ENCODE results near the gene ELMOD3.

ELMOD3 gene

DNA sequence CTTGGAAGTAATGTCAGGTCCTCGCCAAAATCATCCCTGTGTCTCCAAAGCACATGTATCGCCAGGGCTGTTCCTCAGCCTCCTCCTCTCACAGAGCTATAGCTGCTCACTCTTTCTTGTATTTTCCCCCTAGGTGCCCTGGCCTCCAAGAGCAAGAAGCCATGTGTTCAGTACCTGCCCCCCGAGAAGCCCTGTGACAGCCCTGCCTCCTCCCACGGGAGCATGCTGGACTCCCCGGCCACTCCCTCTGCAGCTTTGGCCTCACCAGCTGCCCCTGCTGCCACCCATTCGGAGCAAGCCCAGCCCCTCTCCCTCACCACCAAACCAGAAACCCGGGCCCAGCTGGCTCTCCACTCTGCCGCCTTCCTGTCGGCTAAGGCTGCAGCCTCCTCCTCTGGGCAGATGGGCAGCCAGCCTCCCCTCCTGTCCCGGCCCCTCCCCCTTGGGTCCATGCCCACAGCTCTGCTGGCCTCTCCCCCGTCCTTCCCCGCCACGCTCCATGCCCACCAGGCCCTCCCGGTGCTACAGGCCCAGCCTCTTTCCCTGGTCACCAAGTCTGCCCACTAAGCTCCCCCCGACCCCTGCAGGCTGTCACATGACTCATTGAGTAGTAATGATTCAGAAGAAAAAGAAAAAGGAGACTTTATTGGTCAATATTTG, 45.5 kb upstream of the ELMOD3 start:
- Histone ChIP-seq H3K4me2 (ENCODE audit: low read depth, low read length, poor library complexity, severe bottlenecking) (no peak overlapping the region), H3K4me3 (ENCODE audit: low read length, poor library complexity, severe bottlenecking) (no peak overlapping the region), H2AFZ (ENCODE audit: low read length) (no peak overlapping the region), H3K79me2 (ENCODE audit: insufficient read depth, low read length) (no peaks in the 10 kb centered on the region), H3K4me1 (ENCODE audit: insufficient read depth, low read length, poor library complexity, severe bottlenecking) (peaks cover 16% of the 10 kb centered on the region), H3K9me3 (ENCODE audit: insufficient read depth, low read depth, low read length) (no peaks in the 10 kb centered on the region), H3K27me3 (ENCODE audit: insufficient read depth, low read length, poor library complexity, severe bottlenecking) (no peaks in the 10 kb centered on the region), H4K20me1 (ENCODE audit: insufficient read depth, low read length, poor library complexity, severe bottlenecking) (no peaks in the 10 kb centered on the region), H3K36me3 (ENCODE audit: insufficient read depth, low read length) (no peaks in the 10 kb centered on the region; the same call in 1 of the 2 replicates), H3K9me2 (replicated peaks; ENCODE audit: low read depth, low read length) (no peaks in the 10 kb centered on the region), H3F3A (ENCODE audit: low read depth) (no peaks in the 10 kb centered on the region), H3K9ac (ENCODE audit: low read depth, low read length, poor library complexity, severe bottlenecking) (no peak overlapping the region)
- no peak for TF ChIP-seq EZH2phosphoT487 (IDR thresholded peaks at IDR 0.05; ENCODE audit: borderline replicate concordance)
- TF ChIP-seq, protein P1, sequence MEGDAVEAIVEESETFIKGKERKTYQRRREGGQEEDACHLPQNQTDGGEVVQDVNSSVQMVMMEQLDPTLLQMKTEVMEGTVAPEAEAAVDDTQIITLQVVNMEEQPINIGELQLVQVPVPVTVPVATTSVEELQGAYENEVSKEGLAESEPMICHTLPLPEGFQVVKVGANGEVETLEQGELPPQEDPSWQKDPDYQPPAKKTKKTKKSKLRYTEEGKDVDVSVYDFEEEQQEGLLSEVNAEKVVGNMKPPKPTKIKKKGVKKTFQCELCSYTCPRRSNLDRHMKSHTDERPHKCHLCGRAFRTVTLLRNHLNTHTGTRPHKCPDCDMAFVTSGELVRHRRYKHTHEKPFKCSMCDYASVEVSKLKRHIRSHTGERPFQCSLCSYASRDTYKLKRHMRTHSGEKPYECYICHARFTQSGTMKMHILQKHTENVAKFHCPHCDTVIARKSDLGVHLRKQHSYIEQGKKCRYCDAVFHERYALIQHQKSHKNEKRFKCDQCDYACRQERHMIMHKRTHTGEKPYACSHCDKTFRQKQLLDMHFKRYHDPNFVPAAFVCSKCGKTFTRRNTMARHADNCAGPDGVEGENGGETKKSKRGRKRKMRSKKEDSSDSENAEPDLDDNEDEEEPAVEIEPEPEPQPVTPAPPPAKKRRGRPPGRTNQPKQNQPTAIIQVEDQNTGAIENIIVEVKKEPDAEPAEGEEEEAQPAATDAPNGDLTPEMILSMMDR (conservative IDR thresholded peaks at IDR 0.05; ENCODE audit: low read length), result no peak

DNA sequence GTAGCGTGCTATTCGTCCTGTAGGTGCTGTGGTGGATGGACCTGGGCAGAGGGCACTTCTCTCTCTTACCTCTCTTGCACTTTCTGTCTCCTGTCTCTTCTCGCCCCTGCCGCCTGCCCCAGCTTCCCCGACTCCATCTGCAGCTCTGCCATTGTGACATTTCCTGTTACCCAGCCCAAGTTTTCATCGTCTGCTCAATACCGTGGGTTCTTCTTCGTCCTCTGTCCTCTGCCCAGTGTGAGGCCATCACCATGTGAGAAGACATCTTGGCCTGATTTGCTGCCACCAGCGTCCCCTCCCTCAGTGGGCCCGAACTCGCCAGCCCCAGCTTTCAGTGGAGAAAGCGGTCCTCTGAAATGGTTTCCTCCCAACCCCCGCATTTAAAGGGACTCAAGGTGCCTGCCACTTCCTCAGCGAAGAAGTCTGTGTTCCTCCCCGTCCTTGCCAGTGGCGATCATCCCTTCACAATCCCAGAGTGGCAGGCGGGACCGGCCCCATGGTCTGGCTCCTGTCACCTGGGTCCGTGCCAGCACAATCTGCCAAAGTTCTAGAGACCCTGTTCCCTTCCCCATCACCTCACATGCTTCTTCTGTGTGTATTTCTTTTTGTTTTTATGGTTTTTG, 44.8 kb upstream of the ELMOD3 start:
- H3K27me3 ChIP-seq (ENCODE audit: insufficient read depth, low read length, poor library complexity, severe bottlenecking), result no peaks in the 10 kb centered on the region
- no peaks in the 10 kb centered on the region for H3K79me2 ChIP-seq (ENCODE audit: insufficient read depth, low read length)
- H2AFZ ChIP-seq (ENCODE audit: low read length), result no peak overlapping the region
- H3K9ac ChIP-seq (ENCODE audit: low read depth, low read length, poor library complexity, severe bottlenecking), result no peak overlapping the region
- no peaks in the 10 kb centered on the region for H3F3A ChIP-seq (ENCODE audit: low read depth)
- no peaks in the 10 kb centered on the region for H3K9me3 ChIP-seq (ENCODE audit: insufficient read depth, low read depth, low read length)
- TF ChIP-seq, protein P1 (conservative IDR thresholded peaks at IDR 0.05; ENCODE audit: low read length), result no peak
- TF ChIP-seq EZH2phosphoT487 (IDR thresholded peaks at IDR 0.05; ENCODE audit: borderline replicate concordance), result no peak
- H3K36me3 ChIP-seq (ENCODE audit: insufficient read depth, low read length), result peaks cover 6% of the 10 kb centered on the region; the same call in 1 of the 2 replicates
- H4K20me1 ChIP-seq (ENCODE audit: insufficient read depth, low read length, poor library complexity, severe bottlenecking), result no peaks in the 10 kb centered on the region
- no peaks in the 10 kb centered on the region for H3K9me2 ChIP-seq (replicated peaks; ENCODE audit: low read depth, low read length)
- H3K4me1 ChIP-seq (ENCODE audit: insufficient read depth, low read length, poor library complexity, severe bottlenecking), result peaks cover 16% of the 10 kb centered on the region
- H3K4me2 ChIP-seq (ENCODE audit: low read depth, low read length, poor library complexity, severe bottlenecking), result no peak overlapping the region
- no peak overlapping the region for H3K4me3 ChIP-seq (ENCODE audit: low read length, poor library complexity, severe bottlenecking)

DNA sequence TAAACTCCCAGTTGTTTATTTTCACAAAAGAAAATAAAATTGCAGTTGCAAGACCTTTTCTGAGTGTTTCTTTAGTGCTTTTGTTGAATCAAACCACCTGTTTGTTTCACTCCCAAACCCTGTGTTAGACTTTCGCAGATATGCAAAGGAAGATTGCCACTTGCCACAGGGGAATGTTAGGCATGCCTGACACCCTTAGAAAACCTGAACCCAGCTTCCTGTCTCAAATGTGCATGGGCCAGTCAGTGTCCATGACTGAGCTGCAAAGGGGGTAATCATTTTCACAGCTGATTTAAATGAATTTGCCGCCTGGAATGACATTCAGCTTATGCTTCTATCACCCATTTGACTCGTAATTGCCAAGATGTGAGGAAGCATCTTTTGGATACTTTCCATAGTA, 44.2 kb upstream of the ELMOD3 start:
- Histone ChIP-seq H3K4me3 (ENCODE audit: low read length, poor library complexity, severe bottlenecking) (no peak overlapping the region), H3K4me1 (ENCODE audit: insufficient read depth, low read length, poor library complexity, severe bottlenecking) (peaks cover 16% of the 10 kb centered on the region), H3K9ac (ENCODE audit: low read depth, low read length, poor library complexity, severe bottlenecking) (no peak overlapping the region), H3K9me3 (ENCODE audit: insufficient read depth, low read depth, low read length) (no peaks in the 10 kb centered on the region), H3K27me3 (ENCODE audit: insufficient read depth, low read length, poor library complexity, severe bottlenecking) (no peaks in the 10 kb centered on the region), H3F3A (ENCODE audit: low read depth) (no peaks in the 10 kb centered on the region), H3K9me2 (replicated peaks; ENCODE audit: low read depth, low read length) (no peaks in the 10 kb centered on the region), H3K36me3 (ENCODE audit: insufficient read depth, low read length) (peaks cover 11% of the 10 kb centered on the region; the same call in 1 of the 2 replicates), H3K79me2 (ENCODE audit: insufficient read depth, low read length) (no peaks in the 10 kb centered on the region), H3K4me2 (ENCODE audit: low read depth, low read length, poor library complexity, severe bottlenecking) (no peak overlapping the region), H4K20me1 (ENCODE audit: insufficient read depth, low read length, poor library complexity, severe bottlenecking) (no peaks in the 10 kb centered on the region), H2AFZ (ENCODE audit: low read length) (no peak overlapping the region)
- TF ChIP-seq, protein P1 (conservative IDR thresholded peaks at IDR 0.05; ENCODE audit: low read length), result no peak
- no peak for TF ChIP-seq EZH2phosphoT487 (IDR thresholded peaks at IDR 0.05; ENCODE audit: borderline replicate concordance)
